ENCODE results near the gene KRTAP5-5. TPM values are rescaled to one million over a fixed set of nuclear protein-coding genes. Genes with fewer than 3 reads are reported as not detected.

Gene KRTAP5-5
- total and polyA plus RNA-seq, 2 of the 8 experiments (the other 6 are each of a cell fraction or from before 2014, with no cell fraction given) = 0.09 TPM; not detected in 1

GRCh38 chr11:1675536-1676228 is 46.1 kb downstream of the KRTAP5-5 start:
- Histone ChIP-seq H3K27ac (ENCODE audit: low read depth, low read length) (no peak overlapping the region), H3K9me3 (ENCODE audit: insufficient read depth in 2 of 2, low read depth in 1 of 2, low read length in 1 of 2) (no peaks in the 10 kb centered on the region), H3K23ac (ENCODE audit: insufficient read length) (no peak overlapping the region), H2BK20ac (ENCODE audit: low read length) (no peak overlapping the region), H2BK120ac (replicated peaks; ENCODE audit: low read depth, low read length) (no peak overlapping the region), H4K8ac (ENCODE audit: extremely low read depth, insufficient read depth, low read length) (no peak overlapping the region), H3K23me2 (ENCODE audit: low read depth, low read length) (peaks cover 3% of the 10 kb centered on the region; the same call in 1 of the 2 replicates), H4K5ac (ENCODE audit: insufficient read length, low read depth, low read length) (no peak overlapping the region), H3K18ac (ENCODE audit: extremely low read depth, low read length) (no peak overlapping the region), H3K79me2 (ENCODE audit: control insufficient read depth in 1 of 2, insufficient read depth in 2 of 2, low read length in 2 of 2) (no peaks in the 10 kb centered on the region), H3K27me3 (replicated peaks in 1 of 4; ENCODE audit: control insufficient read depth in 3 of 4, extremely low read depth in 1 of 4, insufficient read depth in 3 of 4, low read length in 3 of 4) (peaks cover 0 to 2% (median 0%) of the 10 kb centered on the region in 4 experiments; a peak in 3 of 7 replicates), H3K4me3 (ENCODE audit: extremely low read depth in 1 of 4, insufficient read depth in 2 of 4, low read depth in 3 of 4, low read length in 4 of 4) (no peak overlapping the region), H3K36me3 (ENCODE audit: control insufficient read depth in 2 of 4, insufficient read depth in 4 of 4, low read length in 3 of 4) (no peaks in the 10 kb centered on the region), H2BK5ac (ENCODE audit: low read depth, low read length) (no peak overlapping the region), H2AK5ac (ENCODE audit: low read depth, low read length) (no peak overlapping the region), H3K79me1 (ENCODE audit: low read depth, low read length) (no peaks in the 10 kb centered on the region), H3K4ac (replicated peaks; ENCODE audit: insufficient read length, low read depth, low read length) (no peak overlapping the region), H3K14ac (ENCODE audit: insufficient read length) (no peak overlapping the region), H2AFZ (ENCODE audit: low read length) (no peak overlapping the region), H4K91ac (replicated peaks; ENCODE audit: insufficient read length, low read length) (no peak overlapping the region), H2BK15ac (ENCODE audit: low read length) (no peak overlapping the region), H3K4me1 (replicated peaks in 1 of 4; ENCODE audit: control insufficient read depth in 3 of 4, insufficient read depth in 4 of 4, low read length in 3 of 4) (no peaks in the 10 kb centered on the region; a peak in 1 of 7 replicates), H3K4me2 (ENCODE audit: insufficient read depth in 1 of 2, low read depth in 2 of 2, low read length in 2 of 2) (no peak overlapping the region), H4K20me1 (replicated peaks in 1 of 2; ENCODE audit: control insufficient read depth in 1 of 2, insufficient read depth in 2 of 2, low read length in 2 of 2) (peaks cover 0 to 2% of the 10 kb centered on the region in 2 experiments), H3K56ac (replicated peaks; ENCODE audit: insufficient read length, low read depth, low read length) (no peak overlapping the region), H2BK12ac (ENCODE audit: low read depth, low read length) (no peak overlapping the region), H3K9ac (replicated peaks in 1 of 4; ENCODE audit: extremely low read depth in 1 of 4, low read depth in 3 of 4, low read length in 3 of 4) (no peak overlapping the region)
- ChIA-PET POLR2A (ENCODE audit: partially characterized antibody) (no interaction called here), CTCF (ENCODE audit: partially characterized antibody) (interaction anchor here (0.9 to 4.5 kb wide), 11 partner anchors 8 to 490 kb away, joined by 3 to 21 read pairs (median 3); partner anchors contain the start of genes SYT8 and TNNT3)
- 88% methylated on average over 11 of the region's 11 CpGs; no CpG with 5 or more reads in 1 of the 2 experiments for WGBS, 2 experiments (ENCODE audit: extremely low coverage in 1 of 2, insufficient coverage in 1 of 2, insufficient read length in 1 of 2, insufficient replicate concordance in 2 of 2, low coverage in 1 of 2, low lambda C conversion rate in 2 of 2, missing lambda C conversion rate in 1 of 2)
- DNase-seq (ENCODE audit: low read depth in 1 of 2, low spot score in 2 of 2) = no peak
- no peak for FAIRE-seq
- TF ChIP-seq E2F6 (IDR thresholded peaks at IDR 0.05) (no peak), CTCF (IDR thresholded peaks at IDR 0.05; ENCODE audit: control extremely low read depth in 1 of 3, insufficient read depth in 1 of 3, low read depth in 1 of 3, low read length in 3 of 3) (no peak), TBP (IDR thresholded peaks at IDR 0.05; ENCODE audit: low read depth, low read length) (no peak), KDM4A (IDR thresholded peaks at IDR 0.05; ENCODE audit: low read depth, low read length, severe bottlenecking) (no peak), CTBP2 (IDR thresholded peaks at IDR 0.05; ENCODE audit: borderline replicate concordance, insufficient read depth, insufficient read length, low read length) (no peak), NANOG (IDR thresholded peaks at IDR 0.05; ENCODE audit: insufficient read depth, low read depth, low read length, poor library complexity, severe bottlenecking) (no peak), ATF3 (IDR thresholded peaks at IDR 0.05; ENCODE audit: insufficient read depth, low read depth, low read length) (no peak), KDM5A (IDR thresholded peaks at IDR 0.05; ENCODE audit: low read length) (no peak)
